Lower lobe of right lung (tissue), 2 donors: Measurements from ENCODE around the gene CFAP206. TPM values are rescaled to one million over a fixed set of nuclear protein-coding genes. Genes with fewer than 3 reads are reported as not detected.

Source experiments
- ATAC-seq, 2 donors: fragments of 200-7000 bp; cut with Tn5 transposase; one replicate each; pipeline ENCODE4 v1.9.1; 2020 to 2022; ENCODE audit warnings: mild to moderate bottlenecking in 2 of 2, moderate library complexity in 2 of 2
- DNase-seq: peaks from one replicate; pipeline ENCODE4 v3.0.0-alpha.2; 2020
- H3K27ac ChIP-seq: fragments of 200-600 bp; one replicate; pipeline ENCODE4 v1.8.0; 2022
- H3K27me3 ChIP-seq: fragments of 200-600 bp; one replicate; pipeline ENCODE4 v1.8.0; 2022; ENCODE audit warnings: low read depth
- H3K36me3 ChIP-seq: fragments of 200-600 bp; one replicate; pipeline ENCODE4 v1.8.0; 2022; ENCODE audit warnings: mild to moderate bottlenecking
- H3K4me1 ChIP-seq: fragments of 200-600 bp; one replicate; pipeline ENCODE4 v1.8.0; 2022
- H3K4me3 ChIP-seq: fragments of 200-600 bp; one replicate; pipeline ENCODE4 v1.8.0; 2022; ENCODE audit warnings: mild to moderate bottlenecking
- H3K9me3 ChIP-seq: fragments of 200-600 bp; one replicate; pipeline ENCODE4 v1.8.0; 2022
- CTCF ChIP-seq: fragments of 200-600 bp; IDR thresholded peaks from one replicate; pipeline ENCODE4 v1.8.0; 2022; ENCODE audit warnings: antibody characterized with exemption, mild to moderate bottlenecking
- intact Hi-C: fragments of 100-400 bp; cut with DNase I; formaldehyde crosslinking; loops from one replicate; pipeline ENCODE4 v1.11.0; 2022
- total RNA-seq: library from RNA; stranded (reverse); fragmentation: NEBNext Ultra II Directional; extraction: Animal tissue kit (Norgen Biotek cat#: 25700); gene quantifications from one replicate; pipeline ENCODE4 v1.2.1, GENCODE V29; 2021
- donor health status: DM: no; HTN: yes; CAD: no; lungs with severe emphysema.

CFAP206 gene
- total RNA-seq, 1 donor from 2014 or later, result 3.9 TPM

- ATAC-seq (no peak), DNase-seq (no peak)
- Histone ChIP-seq H3K27me3 (no peaks in the 10 kb centered on the region), H3K9me3 (no peaks in the 10 kb centered on the region), H3K36me3 (no peaks in the 10 kb centered on the region), H3K27ac (no peak overlapping the region), H3K4me3 (no peak overlapping the region), H3K4me1 (no peaks in the 10 kb centered on the region)
- intact Hi-C loops, result no loop called here
- TF ChIP-seq CTCF, result no peak
Measured at GRCh38 chr6:87401832-87402231, 5.9 kb upstream of the CFAP206 start.

DNA sequence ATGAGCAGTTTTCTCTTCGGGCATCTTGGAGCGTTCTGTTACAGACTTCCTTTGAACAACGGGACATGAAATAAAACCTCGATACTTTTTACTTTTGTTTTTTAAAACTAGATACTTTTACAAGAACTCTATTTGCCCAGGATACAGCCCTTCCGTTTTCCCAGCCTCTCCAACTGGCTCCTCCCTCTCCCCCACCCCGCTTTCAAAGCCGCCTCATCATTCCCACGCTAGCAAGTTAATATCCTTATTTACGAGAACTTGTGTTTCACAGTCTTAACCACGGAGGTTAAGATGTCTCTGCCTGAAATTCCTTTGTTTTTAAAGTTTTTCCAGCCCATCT, 241 bp upstream of the CFAP206 start:
- Histone ChIP-seq H3K27ac (peak overlapping the region; percentile 87), H3K4me3 (peak overlapping the region; percentile 97), H3K27me3 (no peaks in the 10 kb centered on the region), H3K36me3 (no peaks in the 10 kb centered on the region), H3K9me3 (no peaks in the 10 kb centered on the region), H3K4me1 (peaks cover 5% of the 10 kb centered on the region)
- ATAC-seq (peak; percentile 48 to 59), DNase-seq (no peak)
- no peak for TF ChIP-seq CTCF
- intact Hi-C loops, result no loop called here

DNA sequence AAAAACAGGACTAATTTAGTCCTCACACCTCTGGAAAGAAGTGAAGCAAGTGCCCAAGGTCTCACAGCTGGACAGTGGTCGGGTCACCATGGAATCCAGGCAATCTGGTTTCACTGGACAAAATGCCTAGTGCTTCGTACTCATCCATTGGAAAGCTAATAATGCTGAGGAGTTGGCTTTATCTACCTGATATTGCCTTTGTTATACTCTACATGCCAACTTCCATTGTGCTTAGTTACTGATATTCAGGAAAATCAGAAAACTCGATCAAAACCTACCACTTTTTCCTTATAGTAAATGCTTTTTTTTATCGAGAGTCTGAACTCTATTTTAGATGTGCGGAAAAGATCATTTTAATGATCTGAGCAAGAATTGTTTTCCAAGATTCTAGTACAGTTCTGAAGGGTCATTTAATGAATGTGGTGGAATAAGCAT, 966 bp downstream of the CFAP206 start:
- TF ChIP-seq CTCF, result no peak

GRCh38 chr6:87419266-87419665, 11.5 kb downstream of the CFAP206 start:
- no peaks in the 10 kb centered on the region for H3K9me3 ChIP-seq
- no peaks in the 10 kb centered on the region for H3K4me1 ChIP-seq
- H3K36me3 ChIP-seq, result no peaks in the 10 kb centered on the region
- H3K27ac ChIP-seq, result no peak overlapping the region
- H3K4me3 ChIP-seq, result no peak overlapping the region
- no peaks in the 10 kb centered on the region for H3K27me3 ChIP-seq
- no peak for TF ChIP-seq CTCF
- DNase-seq (no peak), ATAC-seq (no peak)
- intact Hi-C loops, result no loop called here

More for the DNA sequence above, 966 bp downstream of the CFAP206 start:
- intact Hi-C loops, result no loop called here
- H3K4me1 ChIP-seq, result peaks cover 5% of the 10 kb centered on the region
- peak overlapping the region; percentile 78 for H3K27ac ChIP-seq
- H3K36me3 ChIP-seq, result no peaks in the 10 kb centered on the region
- no peaks in the 10 kb centered on the region for H3K27me3 ChIP-seq
- no peaks in the 10 kb centered on the region for H3K9me3 ChIP-seq
- peak overlapping the region; percentile 97 for H3K4me3 ChIP-seq
- DNase-seq, result no peak
- ATAC-seq, result no peak

DNA sequence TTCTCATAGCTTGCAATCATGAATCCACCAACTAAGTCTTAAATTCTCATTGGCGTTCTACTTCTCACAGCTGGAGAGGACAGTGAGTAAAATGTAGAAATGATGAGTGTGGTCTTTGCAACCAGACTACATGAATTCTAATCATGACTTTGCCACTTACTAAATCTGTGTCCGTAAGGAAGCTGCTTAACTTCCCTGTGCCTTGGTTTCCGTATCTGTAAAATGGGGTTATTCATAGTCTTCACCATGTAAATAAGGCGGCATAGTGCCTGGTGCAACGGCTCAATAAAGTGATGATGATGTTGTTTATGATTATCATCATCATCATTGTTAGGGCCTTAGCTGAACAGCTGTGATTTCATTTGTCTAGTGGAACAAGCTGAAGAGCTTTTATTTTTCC, 12.6 kb downstream of the CFAP206 start:
- H3K36me3 ChIP-seq, result no peaks in the 10 kb centered on the region
- no peak overlapping the region for H3K27ac ChIP-seq
- no peaks in the 10 kb centered on the region for H3K27me3 ChIP-seq
- no peak overlapping the region for H3K4me3 ChIP-seq
- intact Hi-C loops, result no loop called here
- no peaks in the 10 kb centered on the region for H3K4me1 ChIP-seq
- H3K9me3 ChIP-seq, result no peaks in the 10 kb centered on the region
- TF ChIP-seq CTCF, result no peak
- ATAC-seq, result no peak
- no peak for DNase-seq

DNA sequence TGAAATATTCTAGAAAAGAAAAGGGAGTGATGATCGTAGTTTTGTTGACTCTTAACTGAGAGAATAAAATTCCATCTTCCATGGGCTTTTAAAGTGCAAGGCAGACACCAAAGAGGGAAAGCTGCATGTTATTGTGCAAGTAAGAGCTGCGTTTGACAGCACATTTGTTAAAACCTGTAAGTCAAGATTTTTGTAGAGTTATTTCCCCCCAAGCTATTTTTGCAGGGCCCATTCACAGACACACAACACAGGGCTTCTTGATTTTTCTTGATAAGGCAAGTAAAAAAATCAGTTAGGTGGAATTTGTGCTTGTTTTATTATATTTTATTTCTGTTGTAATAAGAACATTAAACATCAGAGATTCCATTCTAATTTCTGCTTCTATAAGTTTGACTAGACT, 13.8 kb downstream of the CFAP206 start:
- Histone ChIP-seq H3K4me3 (no peak overlapping the region), H3K36me3 (no peaks in the 10 kb centered on the region), H3K4me1 (no peaks in the 10 kb centered on the region), H3K27me3 (no peaks in the 10 kb centered on the region), H3K27ac (no peak overlapping the region), H3K9me3 (no peaks in the 10 kb centered on the region)
- no peak for TF ChIP-seq CTCF
- ATAC-seq, result no peak
- intact Hi-C loops, result no loop called here
- no peak for DNase-seq
